ENCODE results near the gene LRRC75A.

Gene LRRC75A

GRCh38 chr17:16492613-16493530 is 879 bp upstream of the LRRC75A start:
- DNase-seq = no peak

GRCh38 chr17:16491131-16491702 is 776 bp downstream of the LRRC75A start:
- DNase-seq = no peak

DNA sequence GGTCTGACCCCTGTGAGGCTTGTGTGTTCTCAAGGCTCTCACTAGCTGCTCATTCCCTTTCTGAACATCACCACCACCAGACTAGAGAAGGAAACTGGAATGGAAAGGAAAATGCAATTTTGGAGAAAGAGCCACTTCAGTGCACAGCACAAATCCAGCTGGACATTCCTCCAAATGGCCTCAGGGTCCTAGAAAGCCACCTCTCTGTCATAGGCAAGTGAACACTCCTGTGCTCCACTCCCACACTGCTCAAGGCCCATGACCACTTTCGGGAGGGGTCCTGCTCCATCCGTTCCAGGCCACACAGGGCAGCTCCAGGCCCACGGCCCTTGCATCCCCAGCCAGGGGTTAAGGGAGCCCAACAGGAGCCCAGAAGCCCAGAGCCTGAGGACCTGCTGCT is 2.6 kb downstream of the LRRC75A start:
- DNase-seq = no peak

- no peak for DNase-seq
These were observed 3.0 kb downstream of the LRRC75A start for GRCh38 chr17:16488968-16489337.

DNA sequence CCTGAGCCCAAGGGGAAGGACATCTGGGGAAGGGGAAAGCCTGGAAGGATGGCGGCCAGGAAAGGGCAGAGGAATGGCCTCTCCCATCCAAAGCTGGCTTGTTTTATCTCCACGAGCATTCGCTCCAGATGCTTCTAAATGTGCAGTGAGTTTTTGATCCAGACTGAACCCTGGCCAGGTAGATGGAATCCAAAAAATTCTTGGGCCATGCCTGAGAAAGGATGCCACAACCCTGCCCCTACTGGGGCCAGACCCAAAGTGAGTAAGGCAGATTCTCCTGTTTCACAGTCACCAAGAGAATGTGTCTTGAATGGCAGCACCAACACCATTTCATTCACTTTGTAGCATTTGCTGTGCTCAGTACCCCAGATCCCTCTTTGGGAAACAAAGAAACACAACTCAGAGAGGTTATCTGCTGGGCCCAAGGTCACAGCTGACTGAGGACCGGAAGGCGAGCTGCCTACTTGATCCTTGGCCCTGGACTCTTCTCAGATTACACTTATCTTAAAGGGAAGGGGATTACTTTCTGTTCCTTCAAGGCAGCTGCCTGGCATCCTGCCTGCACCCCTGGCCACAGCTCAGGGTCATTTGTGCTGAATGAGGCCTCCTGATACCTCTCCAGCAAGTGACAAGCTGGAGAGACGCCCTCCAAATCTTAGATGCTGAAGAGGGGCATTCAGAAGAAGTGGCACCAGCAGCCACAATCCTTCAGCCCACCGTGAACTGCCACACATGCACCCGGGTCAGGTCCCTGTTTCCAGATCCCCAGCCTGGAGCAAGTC is 3.6 kb downstream of the LRRC75A start:
- no peak for DNase-seq

DNA sequence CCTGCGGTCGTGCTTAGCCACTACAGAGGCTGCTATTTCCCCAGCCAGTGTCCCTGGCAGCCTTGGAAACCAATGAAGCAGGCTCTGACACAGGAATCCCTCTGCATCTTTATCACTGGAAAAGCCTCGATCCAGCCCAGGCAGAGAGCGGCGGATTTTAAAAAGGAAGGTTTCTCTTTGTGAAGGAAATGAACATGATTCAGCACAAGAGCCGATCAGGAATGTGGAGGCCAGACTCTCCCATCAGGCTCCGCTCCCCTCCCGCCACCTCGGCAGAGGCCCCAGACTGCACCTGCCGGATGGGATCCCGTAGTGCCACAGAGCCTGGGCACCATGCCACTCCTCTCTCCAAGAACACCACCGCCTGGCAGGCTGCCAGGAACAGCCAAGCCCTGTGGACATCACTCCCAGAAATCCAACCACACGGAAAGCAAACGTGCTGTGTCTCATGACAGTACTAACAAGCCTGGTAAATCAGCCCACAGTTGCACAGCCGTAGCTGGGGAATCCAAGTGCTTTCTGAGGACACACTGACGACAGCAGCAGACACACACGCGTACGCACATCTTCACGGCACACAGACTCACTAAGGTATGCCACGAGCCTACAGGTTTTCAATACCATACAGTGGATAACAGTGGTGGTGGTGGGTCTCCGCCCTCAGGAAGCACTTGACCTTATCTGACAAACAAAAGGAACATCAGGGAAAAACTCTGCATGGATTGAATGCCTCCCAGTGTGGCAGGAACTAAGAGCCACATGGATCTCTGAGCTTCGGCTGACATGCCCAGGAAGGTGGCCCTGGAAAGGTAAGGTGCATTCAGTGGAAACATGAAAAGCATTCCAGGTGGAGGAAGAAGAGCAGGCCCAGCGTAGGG is 5.4 kb downstream of the LRRC75A start:
- no peak for DNase-seq

DNA sequence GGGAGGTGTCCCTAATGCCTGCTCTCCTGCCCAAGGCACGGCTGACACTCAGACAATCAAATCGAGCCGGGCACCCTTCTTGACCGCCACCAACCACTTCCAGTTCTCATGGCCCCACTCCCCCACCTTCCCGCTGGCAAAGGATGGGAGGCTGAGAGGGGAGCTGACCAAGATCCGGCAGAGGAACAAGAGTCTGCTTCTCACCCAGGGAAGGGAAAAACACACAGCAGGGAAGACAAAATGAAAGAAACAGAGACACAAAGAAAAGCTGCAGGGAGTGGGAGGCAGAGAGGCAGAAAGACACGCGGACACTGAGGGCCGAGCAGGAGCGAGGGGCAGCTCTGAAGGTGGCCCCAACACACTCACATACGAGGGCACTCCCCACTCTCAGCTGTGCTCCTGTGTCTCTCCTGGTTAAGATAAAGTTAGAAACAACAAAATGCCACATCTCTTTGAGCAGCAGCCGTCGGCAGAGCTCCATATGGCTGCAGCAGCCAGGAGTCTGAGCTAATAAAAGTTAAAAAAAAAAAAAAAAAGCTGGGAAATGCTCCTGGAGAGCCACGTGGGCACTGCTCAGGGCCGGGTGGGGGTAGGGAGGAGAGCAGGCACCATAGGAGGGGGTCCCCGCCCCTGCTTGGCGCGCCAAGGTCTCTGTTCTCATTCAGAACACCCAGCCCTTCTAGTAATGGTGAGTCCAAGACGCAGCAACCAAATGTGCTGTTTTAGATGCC is 7.4 kb downstream of the LRRC75A start:
- DNase-seq = no peak

DNA sequence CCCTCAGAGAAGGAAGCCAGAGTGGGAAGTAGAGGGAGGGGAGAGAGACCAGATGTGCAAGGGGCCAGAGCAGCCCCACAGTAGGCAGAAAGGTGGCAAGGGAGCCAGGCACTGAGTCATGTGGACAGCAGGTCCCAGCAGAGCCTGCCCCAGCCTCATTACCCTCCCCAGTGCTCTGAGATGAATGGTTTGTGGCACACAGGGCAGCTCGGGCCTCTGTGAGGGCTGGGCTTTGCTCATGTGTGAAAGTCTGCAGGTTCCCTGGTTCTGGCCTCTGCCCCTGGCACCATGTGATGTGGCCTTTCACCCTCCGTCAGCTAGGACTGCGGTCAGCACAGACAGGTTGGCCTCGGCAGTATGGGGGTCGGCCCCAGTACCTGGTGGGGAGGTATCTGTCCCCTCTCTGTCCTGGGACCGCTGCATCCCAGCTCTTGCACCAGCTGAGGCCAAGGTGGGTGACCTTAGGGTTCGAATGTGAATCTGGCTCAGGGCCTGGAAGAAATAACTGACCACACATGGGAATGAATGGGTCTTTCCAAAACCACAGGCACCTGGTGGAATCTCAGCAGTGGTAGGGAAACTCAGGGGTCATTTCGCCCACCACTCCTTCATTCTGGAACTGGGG is 8.9 kb downstream of the LRRC75A start:
- no peak for DNase-seq

DNA sequence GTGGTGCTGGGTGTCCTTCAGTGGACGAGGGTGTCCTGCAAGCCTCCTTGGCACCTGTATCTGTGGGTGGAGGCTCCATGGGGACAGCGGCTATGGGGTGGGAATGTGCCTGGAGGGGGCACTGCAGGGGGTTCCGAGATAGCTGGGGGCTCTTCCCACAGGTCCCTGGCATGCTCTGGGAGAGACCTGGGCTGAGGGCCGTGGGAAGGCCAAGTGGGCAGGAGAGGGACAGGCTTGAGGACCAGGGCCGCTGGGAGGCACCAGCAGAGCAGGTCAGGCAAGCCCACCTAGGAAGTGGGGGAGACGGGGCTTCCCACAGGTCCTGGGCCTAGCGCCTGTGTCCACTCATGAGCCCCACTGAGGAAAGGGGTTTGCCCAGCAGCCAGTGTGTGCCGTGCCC is 9.7 kb downstream of the LRRC75A start:
- DNase-seq = no peak

GRCh38 chr17:16480995-16481394 is 11.0 kb downstream of the LRRC75A start:
- DNase-seq = no peak

DNA sequence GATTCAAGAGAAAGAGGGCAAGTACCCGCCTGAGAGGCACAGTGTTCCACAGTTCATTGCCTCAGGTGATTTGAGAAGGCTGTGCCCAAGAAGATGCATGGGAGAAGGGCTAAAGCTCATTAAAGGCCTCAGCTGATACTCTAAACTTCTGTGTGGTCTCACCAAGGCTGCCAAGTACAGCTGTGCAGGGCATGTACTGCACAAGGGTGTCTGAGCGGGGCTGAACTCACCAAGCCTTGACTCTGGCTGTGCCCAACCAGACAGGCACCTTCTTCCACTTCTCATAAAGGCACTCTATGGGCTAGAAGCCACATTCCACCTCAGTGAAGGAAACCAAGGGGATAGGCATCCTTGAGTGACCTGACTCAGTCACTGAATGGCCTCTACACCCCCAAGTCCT is 12.7 kb downstream of the LRRC75A start:
- DNase-seq = no peak

DNA sequence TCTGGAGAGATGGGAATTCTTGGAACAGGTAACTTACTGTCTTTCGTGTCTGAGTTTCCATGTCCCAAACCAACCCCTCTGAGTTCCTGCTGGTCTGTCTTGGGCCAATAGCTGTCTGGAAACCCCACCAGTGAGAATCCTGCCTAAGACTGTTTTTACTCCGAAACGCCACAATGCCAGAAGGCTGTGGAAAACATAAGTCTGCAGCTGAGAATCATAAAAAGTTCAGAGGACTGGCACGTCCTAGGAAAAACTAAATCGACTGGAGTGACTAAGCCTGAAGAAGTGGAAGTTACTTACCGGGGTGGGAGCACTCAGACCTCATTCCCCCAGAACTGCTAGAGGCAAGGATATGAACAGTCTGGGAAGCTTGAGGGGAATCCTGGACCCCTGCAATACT is 13.3 kb downstream of the LRRC75A start:
- DNase-seq = no peak

- no peak for DNase-seq
These were observed 14.3 kb downstream of the LRRC75A start for GRCh38 chr17:16477666-16478065.

GRCh38 chr17:16477255-16477654 is 14.7 kb downstream of the LRRC75A start:
- DNase-seq = no peak

DNA sequence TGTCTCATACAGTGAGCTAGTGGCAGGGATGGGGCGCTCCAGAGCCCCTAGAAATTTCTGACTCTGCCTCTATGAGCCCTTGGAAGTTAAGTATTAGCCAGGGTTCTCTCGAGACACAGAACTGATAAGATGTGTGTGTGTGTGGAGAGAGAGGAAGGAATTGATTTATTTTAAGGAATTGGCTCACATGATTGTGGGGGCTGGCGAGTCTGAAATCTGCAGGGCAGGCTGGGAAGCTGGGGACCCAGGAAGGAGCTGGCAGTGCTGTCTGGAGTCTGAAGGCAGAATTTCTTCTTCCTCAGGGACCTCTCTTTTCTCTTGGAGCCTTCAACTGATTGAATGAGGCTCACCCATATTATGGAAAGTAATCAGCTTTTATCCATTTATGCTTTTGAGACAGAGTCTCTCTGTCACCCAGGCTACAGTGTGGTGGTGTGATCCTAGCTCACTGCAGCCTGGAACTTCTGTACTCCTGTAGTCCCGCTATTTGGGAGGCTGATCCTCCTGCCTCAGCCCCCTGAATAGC is 16.8 kb downstream of the LRRC75A start:
- DNase-seq = no peak

- no peak for DNase-seq
These were observed 17.8 kb downstream of the LRRC75A start for GRCh38 chr17:16474012-16474725.

DNA sequence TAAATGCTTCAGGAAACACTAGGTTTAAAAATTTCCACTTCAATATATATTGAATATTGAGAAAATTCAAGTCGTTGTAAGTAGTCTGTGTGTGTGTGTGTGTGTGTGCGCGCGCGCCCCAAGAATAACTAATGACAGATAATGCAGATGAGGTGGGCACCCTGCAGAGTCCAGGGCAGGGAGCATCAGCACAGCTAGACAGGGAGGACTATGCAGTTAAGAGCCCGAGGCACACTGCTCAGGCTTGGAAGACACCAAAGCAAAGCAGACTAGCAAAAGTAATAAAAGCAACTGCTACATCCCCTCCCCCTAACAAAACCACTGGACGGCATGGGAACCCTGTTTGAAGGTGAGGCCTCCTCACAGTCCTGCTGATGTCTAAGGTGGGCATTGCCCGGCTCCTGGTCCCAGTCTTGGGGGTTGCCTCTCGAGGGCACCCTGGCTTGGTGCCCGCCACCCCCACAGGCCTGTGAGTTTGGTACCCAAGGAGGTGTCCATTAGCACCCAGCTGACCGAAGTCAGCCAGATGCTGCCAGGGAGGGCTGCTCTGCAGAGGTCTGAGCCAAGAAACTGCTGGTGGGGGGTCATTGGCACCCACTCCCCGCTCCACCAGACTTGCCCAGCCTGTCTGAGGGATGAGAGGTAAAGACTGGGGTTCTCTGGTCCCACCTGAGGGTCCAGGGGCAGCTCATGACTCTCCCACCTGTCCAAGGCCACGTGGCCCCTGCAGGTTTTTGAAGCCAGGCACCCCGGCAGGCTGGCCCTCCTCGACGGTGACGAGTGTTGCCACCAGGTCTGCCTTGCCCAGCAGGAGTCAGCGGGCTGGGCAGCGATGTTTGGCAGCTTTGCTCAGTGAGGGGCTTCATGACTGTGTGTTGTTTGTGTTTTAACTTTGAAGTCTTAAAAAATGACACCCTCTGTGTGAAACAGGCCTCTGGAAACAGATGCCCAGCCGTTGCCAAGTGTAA is 18.7 kb downstream of the LRRC75A start:
- DNase-seq = no peak

DNA sequence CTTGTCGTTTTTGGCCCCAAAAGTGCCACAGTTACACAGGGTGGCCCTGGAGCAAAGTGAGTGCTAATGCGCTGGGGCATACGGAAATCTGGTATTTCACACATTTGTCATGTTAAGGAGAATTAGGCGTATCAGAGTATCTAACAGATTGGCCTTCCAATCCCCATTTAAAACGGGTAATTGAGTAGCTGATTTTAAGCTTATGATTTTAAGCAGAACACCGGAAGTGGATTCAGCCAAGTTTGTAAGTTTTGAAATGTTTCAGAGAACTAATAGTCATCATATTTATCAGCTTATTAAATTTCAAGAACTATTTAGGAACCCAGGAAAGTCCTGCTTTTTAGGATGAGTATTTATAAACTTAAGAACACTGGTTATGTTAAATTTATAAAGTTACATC is 19.5 kb downstream of the LRRC75A start:
- no peak for DNase-seq

DNA sequence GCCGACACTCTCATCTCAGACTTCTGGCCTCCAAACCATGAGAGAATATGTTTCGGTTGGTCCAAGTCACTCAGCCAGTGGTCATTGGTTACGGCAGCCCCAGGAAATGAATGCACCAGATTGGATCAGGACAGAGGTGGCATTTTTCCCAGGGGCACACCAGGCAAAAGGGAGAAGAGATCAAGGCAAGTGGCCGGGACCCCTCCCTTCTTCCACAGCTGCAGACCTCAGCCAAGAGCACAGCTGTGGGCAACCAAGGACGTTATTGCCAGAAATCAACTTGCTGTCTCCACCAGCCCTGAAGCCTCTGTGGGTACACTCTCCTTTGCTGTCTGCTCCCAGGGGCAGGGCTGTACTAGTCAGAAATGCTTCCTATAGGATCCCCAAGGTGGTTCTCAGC is 20.7 kb downstream of the LRRC75A start:
- DNase-seq = no peak
